Progenitor cell of endocrine pancreas (in vitro differentiated cells): ENCODE measurements around the gene SLC25A51. TPM values are rescaled to one million over a fixed set of nuclear protein-coding genes. Genes with fewer than 3 reads are reported as not detected.

Source experiments
- DNase-seq: peaks from one replicate; pipeline ENCODE4 v3.0.0; 2021; ENCODE audit warnings: low spot score; ENCODE audit not compliant: unreplicated experiment
- H3K27ac Mint-ChIP-seq: 2 replicates; pipeline ENCODE4 v1.8.0; 2021; ENCODE audit warnings: mild to moderate bottlenecking, moderate library complexity, mixed read lengths
- H3K27me3 Mint-ChIP-seq: 2 replicates; pipeline ENCODE4 v1.8.0; 2021; ENCODE audit warnings: mixed read lengths
- H3K36me3 Mint-ChIP-seq: 2 replicates; pipeline ENCODE4 v1.8.0; 2022; ENCODE audit warnings: mixed read lengths; ENCODE audit not compliant: insufficient read depth
- H3K4me1 Mint-ChIP-seq: 2 replicates; pipeline ENCODE4 v1.8.0; 2021; ENCODE audit warnings: low read depth, mixed read lengths
- H3K4me3 Mint-ChIP-seq: 2 replicates; pipeline ENCODE4 v1.8.0; 2021; ENCODE audit warnings: low read depth, mild to moderate bottlenecking, moderate library complexity, mixed read lengths
- H3K9me3 Mint-ChIP-seq: 2 replicates; pipeline ENCODE4 v1.8.0; 2021; ENCODE audit warnings: low read depth, mixed read lengths
- CTCF ChIP-seq: fragments of 200-600 bp; sonication (generic); IDR thresholded peaks from one replicate; pipeline ENCODE4 v1.5.0; 2021; ENCODE audit warnings: antibody characterized with exemption, mild to moderate bottlenecking; ENCODE audit not compliant: unreplicated experiment
- total RNA-seq: library from RNA; stranded (reverse); gene quantifications from 2 replicates; pipeline ENCODE4 v1.2.1, GENCODE V29; 2021

The SLC25A51 gene
- total RNA-seq, 1 donor from 2014 or later: 32.5 TPM

- Mint-ChIP-seq H3K4me3 (no peak overlapping the region), H3K27me3 (no peaks in the 10 kb centered on the region), H3K9me3 (no peaks in the 10 kb centered on the region), H3K36me3 (peaks cover 4% of the 10 kb centered on the region), H3K4me1 (peaks cover 4% of the 10 kb centered on the region), H3K27ac (no peak overlapping the region)
- no peak for TF ChIP-seq CTCF
- no peak for DNase-seq
These were observed 33.0 kb upstream of the SLC25A51 start for GRCh38 chr9:37936965-37937364.

- Mint-ChIP-seq H3K4me3 (no peak overlapping the region), H3K9me3 (peaks cover 3% of the 10 kb centered on the region), H3K36me3 (peaks cover 8% of the 10 kb centered on the region), H3K4me1 (no peaks in the 10 kb centered on the region), H3K27ac (no peak overlapping the region), H3K27me3 (no peaks in the 10 kb centered on the region)
- no peak for TF ChIP-seq CTCF
- no peak for DNase-seq
These were observed 32.4 kb upstream of the SLC25A51 start for GRCh38 chr9:37936376-37936775.

GRCh38 chr9:37935096-37935495 is 31.2 kb upstream of the SLC25A51 start:
- Mint-ChIP-seq H3K9me3 (peaks cover 6% of the 10 kb centered on the region), H3K4me1 (no peaks in the 10 kb centered on the region), H3K27ac (no peak overlapping the region), H3K27me3 (no peaks in the 10 kb centered on the region), H3K36me3 (peaks cover 15% of the 10 kb centered on the region), H3K4me3 (no peak overlapping the region)
- DNase-seq: no peak
- no peak for TF ChIP-seq CTCF

- TF ChIP-seq CTCF: no peak
- Mint-ChIP-seq H3K9me3 (peaks cover 6% of the 10 kb centered on the region), H3K36me3 (peaks cover 16% of the 10 kb centered on the region), H3K27ac (no peak overlapping the region), H3K4me3 (no peak overlapping the region), H3K27me3 (no peaks in the 10 kb centered on the region), H3K4me1 (peaks cover 4% of the 10 kb centered on the region)
- no peak for DNase-seq
These were observed 27.7 kb upstream of the SLC25A51 start for GRCh38 chr9:37931592-37931991.

- no peak for DNase-seq
- Mint-ChIP-seq H3K9me3 (peaks cover 6% of the 10 kb centered on the region), H3K27ac (no peak overlapping the region), H3K27me3 (no peaks in the 10 kb centered on the region), H3K4me1 (peaks cover 4% of the 10 kb centered on the region), H3K36me3 (peaks cover 14% of the 10 kb centered on the region), H3K4me3 (no peak overlapping the region)
- no peak for TF ChIP-seq CTCF
These were observed 25.5 kb upstream of the SLC25A51 start for GRCh38 chr9:37929441-37929895.
